Right lobe of liver (tissue), 6 donors: ENCODE results near the gene CAGE1. TPM values are rescaled to one million over a fixed set of nuclear protein-coding genes. Genes with fewer than 3 reads are reported as not detected.

Experiments used
- ATAC-seq, 4 donors: fragments of 200-7000 bp; cut with Tn5 transposase; one replicate each; pipeline ENCODE4 v1.9.1; 2020; ENCODE audit warnings: mild to moderate bottlenecking in 4 of 4, moderate library complexity in 4 of 4
- DNase-seq, 3 donors: peaks; one replicate each; pipeline ENCODE4 v3.0.0-alpha.2; 2020
- H3K27ac ChIP-seq, 3 donors: fragments of 200-600 bp; one replicate each; pipeline ENCODE4 v1.8.0; 2022
- H3K27me3 ChIP-seq, 2 donors: fragments of 200-600 bp; one replicate each; pipeline ENCODE4 v1.8.0; 2022
- H3K36me3 ChIP-seq, 4 donors: fragments of 200-600 bp; sonication (generic) in 1 of 4; one replicate each; pipeline versions ENCODE4 v1.5.1 to v1.8.0; 2017 to 2022; ENCODE audit warnings: control low read depth in 1 of 4
- H3K4me1 ChIP-seq, 4 donors: fragments of 200-600 bp; sonication (generic) in 1 of 4; one replicate each; pipeline versions ENCODE4 v1.5.1 to v1.8.0; 2017 to 2022; ENCODE audit warnings: control low read depth in 1 of 4
- H3K4me3 ChIP-seq, 3 donors: fragments of 200-600 bp; one replicate each; pipeline ENCODE4 v1.8.0; 2022
- H3K9me3 ChIP-seq, 4 donors: fragments of 200-600 bp; sonication (generic) in 1 of 4; one replicate each; pipeline versions ENCODE4 v1.5.1 to v1.8.0; 2017 to 2022; ENCODE audit warnings: control low read depth in 1 of 4
- POLR2A ChIP-seq: fragments of 450-650 bp; IDR thresholded peaks from one replicate; pipeline ENCODE4 v1.6.1; 2017; ENCODE audit warnings: antibody characterized with exemption, mild to moderate bottlenecking
- WGBS: methylation state at CpG from one replicate; pipeline ENCODE4 v1.1.6; 2018; ENCODE audit warnings: low coverage, low lambda C conversion rate; ENCODE audit not compliant: insufficient coverage; ENCODE audit errors: missing lambda C conversion rate; 5-methylcytosine and 5-hydroxymethylcytosine counted together
- intact Hi-C, 2 donors: fragments of 100-400 bp; cut with DNase I; formaldehyde crosslinking; loops; one replicate each; pipeline versions ENCODE4 v1.11.2 to v1.14.1; 2022
- total RNA-seq, 6 experiments: library from RNA; depleted of rRNA in 2 of 6; stranded (reverse); fragments of >200 nt in 2 of 6; fragmentation: NEBNext Ultra II Directional in 3 of 6; extraction: Animal tissue kit (Norgen Biotek cat#: 25700) in 3 of 6; gene quantifications; one replicate each; pipeline versions ENCODE4 v1.1.0 to v1.2.4, GENCODE V29; 2016 to 2023
- TF ChIP-seq, protein P1 (sequence below), 4 donors: fragments of 200-600 bp in 3 of 4; fragments of 450-650 bp in 1 of 4; IDR thresholded peaks; one replicate each; pipeline versions ENCODE4 v1.5.1 to v1.8.0; 2016 to 2022; ENCODE audit warnings: antibody characterized with exemption in 4 of 4, mild to moderate bottlenecking in 2 of 4
- donor health status: DM: no; HTN: yes; CAD: no.
- donor health status: DM: no; HTN: no; CAD: no.
- donor health status: DM: no; HTN: no; CAD: no.
- donor health status: DM: no; HTN: yes; CAD: no.
- donor health status: DM: no; HTN: yes; CAD: no.

Gene CAGE1
- total RNA-seq, 6 experiments from 2014 or later: not detected

DNA sequence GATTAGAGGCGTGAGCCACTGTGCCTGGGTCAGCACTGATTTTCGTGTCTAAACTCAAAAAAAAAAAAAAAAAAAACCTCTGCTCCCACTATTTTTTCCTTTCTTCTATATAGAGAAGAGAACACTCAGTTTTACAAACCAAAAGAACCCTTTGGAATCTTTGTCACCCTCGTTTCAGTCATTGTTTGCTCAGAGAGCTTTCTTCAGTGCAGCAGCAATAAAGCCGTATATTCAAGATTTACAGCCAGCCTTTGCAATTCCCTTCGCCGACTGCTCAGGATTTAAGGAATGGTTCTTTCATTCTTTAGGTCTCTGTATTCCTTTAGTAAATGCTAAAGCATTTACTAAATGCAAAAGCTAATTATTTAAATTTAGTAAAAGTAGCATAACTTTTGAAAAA lies 20.2 kb upstream of the CAGE1 start:
- no peaks in the 10 kb centered on the region for H3K27me3 ChIP-seq
- H3K27ac ChIP-seq: no peak overlapping the region
- H3K4me3 ChIP-seq: no peak overlapping the region
- 84% methylated on average over 6 of the region's 6 CpGs for WGBS
- no peaks in the 10 kb centered on the region for H3K9me3 ChIP-seq
- DNase-seq (no peak), ATAC-seq (no peak)
- intact Hi-C loops: no loop called here
- peaks cover 0 to 3% (median 1%) of the 10 kb centered on the region in 4 donors for H3K4me1 ChIP-seq
- TF ChIP-seq, protein P1, sequence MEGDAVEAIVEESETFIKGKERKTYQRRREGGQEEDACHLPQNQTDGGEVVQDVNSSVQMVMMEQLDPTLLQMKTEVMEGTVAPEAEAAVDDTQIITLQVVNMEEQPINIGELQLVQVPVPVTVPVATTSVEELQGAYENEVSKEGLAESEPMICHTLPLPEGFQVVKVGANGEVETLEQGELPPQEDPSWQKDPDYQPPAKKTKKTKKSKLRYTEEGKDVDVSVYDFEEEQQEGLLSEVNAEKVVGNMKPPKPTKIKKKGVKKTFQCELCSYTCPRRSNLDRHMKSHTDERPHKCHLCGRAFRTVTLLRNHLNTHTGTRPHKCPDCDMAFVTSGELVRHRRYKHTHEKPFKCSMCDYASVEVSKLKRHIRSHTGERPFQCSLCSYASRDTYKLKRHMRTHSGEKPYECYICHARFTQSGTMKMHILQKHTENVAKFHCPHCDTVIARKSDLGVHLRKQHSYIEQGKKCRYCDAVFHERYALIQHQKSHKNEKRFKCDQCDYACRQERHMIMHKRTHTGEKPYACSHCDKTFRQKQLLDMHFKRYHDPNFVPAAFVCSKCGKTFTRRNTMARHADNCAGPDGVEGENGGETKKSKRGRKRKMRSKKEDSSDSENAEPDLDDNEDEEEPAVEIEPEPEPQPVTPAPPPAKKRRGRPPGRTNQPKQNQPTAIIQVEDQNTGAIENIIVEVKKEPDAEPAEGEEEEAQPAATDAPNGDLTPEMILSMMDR (IDR thresholded peaks at IDR 0.05): no peak
- TF ChIP-seq POLR2A: no peak
- H3K36me3 ChIP-seq: peaks cover 0 to 69% (median 27%) of the 10 kb centered on the region in 4 donors

DNA sequence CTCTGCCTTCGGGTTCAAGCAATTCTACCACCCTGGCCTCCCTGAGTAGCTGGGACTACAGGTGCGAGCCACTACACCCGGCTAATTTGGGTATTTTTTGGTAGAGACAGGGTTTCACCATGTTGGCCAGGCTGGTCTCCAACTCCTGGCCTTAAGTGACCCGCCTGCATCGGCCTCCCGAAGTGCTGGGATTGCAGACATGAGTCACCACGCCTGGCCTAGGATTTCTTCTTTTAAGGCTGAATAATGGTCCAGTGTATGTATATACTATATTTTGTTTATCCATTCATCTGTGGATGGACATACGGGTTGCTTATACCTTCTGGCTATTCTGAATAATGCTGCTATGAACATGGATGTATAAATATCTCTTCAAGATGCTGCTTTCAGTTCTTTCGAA lies 17.2 kb upstream of the CAGE1 start:
- Histone ChIP-seq H3K27me3 (no peaks in the 10 kb centered on the region), H3K4me1 (peaks cover 0 to 14% (median 2%) of the 10 kb centered on the region in 4 donors), H3K4me3 (no peak overlapping the region), H3K36me3 (peaks cover 0 to 70% (median 25%) of the 10 kb centered on the region in 4 donors), H3K9me3 (no peaks in the 10 kb centered on the region), H3K27ac (no peak overlapping the region)
- DNase-seq: no peak
- TF ChIP-seq, protein P1 (IDR thresholded peaks at IDR 0.05): no peak
- TF ChIP-seq POLR2A: no peak
- no peak for ATAC-seq
- WGBS: 98% methylated on average over 7 of the region's 9 CpGs
- intact Hi-C loops: no loop called here

DNA sequence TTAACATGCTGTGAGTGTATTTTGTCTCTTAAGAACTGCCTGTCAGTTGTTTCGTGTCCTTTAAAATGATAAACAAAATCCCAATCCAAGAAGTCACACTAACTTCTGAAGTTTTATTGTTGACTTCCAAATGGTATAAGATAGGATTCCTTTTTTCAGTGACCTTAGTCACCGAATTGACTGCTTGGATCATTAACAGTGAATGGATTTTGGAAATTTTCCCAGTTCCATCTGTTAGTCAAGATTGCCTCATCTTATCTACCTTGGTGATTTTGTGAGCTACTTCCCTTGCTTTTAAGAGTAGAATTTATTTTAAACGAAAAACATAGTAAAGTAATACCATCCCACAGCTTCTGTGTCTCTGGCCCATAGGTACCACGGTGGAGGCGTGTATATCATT lies 15.0 kb upstream of the CAGE1 start:
- no peak for DNase-seq
- intact Hi-C loops: no loop called here
- TF ChIP-seq, protein P1 (IDR thresholded peaks at IDR 0.05): no peak
- TF ChIP-seq POLR2A: no peak
- Histone ChIP-seq H3K9me3 (no peaks in the 10 kb centered on the region), H3K36me3 (peaks cover 0 to 54% (median 21%) of the 10 kb centered on the region in 4 donors), H3K4me3 (no peak overlapping the region), H3K27me3 (no peaks in the 10 kb centered on the region), H3K27ac (no peak overlapping the region), H3K4me1 (peaks cover 0 to 14% (median 2%) of the 10 kb centered on the region in 4 donors)
- 57% methylated on average over 5 of the region's 5 CpGs for WGBS
- ATAC-seq: peak; percentile 69 to 89 (median 82)

DNA sequence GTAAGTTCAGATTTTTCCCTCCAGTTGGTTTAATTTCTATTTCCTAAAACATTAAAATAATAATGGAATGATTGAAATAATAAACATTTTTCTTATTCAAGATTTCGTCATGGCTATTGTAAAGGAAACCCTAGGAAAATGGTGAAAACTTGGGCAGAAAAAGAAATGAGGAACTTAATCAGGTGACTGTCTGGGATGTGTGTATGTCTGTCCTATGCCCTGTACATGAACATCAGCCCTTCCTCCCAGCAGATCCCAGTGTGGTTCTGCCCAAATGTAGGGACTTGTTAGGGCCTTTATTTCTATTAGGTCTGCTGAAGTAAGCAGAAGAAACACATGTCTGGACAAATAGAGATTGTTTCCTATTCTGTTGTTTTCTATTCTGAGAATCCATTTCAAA lies 13.2 kb upstream of the CAGE1 start:
- peaks cover 0 to 54% (median 22%) of the 10 kb centered on the region in 4 donors for H3K36me3 ChIP-seq
- intact Hi-C loops: no loop called here
- H3K4me3 ChIP-seq: no peak overlapping the region
- H3K4me1 ChIP-seq: peaks cover 0 to 14% (median 2%) of the 10 kb centered on the region in 4 donors
- DNase-seq: no peak
- H3K27me3 ChIP-seq: no peaks in the 10 kb centered on the region
- H3K27ac ChIP-seq: no peak overlapping the region
- no peak for TF ChIP-seq POLR2A
- TF ChIP-seq, protein P1 (IDR thresholded peaks at IDR 0.05): no peak
- H3K9me3 ChIP-seq: no peaks in the 10 kb centered on the region
- whole genome bisulfite sequencing: 90% methylated on average over 1 of the region's 1 CpG
- peak in 2 of 4 donors; percentile 32 to 44 for ATAC-seq

DNA sequence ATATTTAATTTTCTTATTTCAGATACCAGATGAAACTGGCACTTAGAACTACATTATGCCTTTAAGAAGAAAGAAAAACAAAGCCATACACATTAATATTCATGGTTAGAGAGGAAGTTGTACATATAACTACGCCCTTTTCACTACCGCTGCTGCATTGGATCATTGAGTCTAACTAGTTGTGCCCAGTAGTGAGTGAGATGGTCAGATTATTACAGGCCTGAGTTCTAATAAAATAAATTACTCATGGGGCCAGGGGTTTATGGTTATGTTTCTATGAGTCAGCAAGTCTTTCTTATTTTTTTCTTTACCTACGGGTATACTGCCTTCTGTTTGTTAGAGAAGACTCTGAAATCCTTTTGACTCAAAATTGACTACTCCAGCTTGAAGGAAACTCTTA lies 11.5 kb upstream of the CAGE1 start:
- intact Hi-C loops: no loop called here
- no peaks in the 10 kb centered on the region for H3K9me3 ChIP-seq
- DNase-seq (no peak), ATAC-seq (no peak)
- H3K27me3 ChIP-seq: no peaks in the 10 kb centered on the region
- 79% methylated on average over 3 of the region's 3 CpGs for WGBS
- no peak overlapping the region for H3K4me3 ChIP-seq
- H3K27ac ChIP-seq: no peak overlapping the region
- no peak for TF ChIP-seq POLR2A
- TF ChIP-seq, protein P1 (IDR thresholded peaks at IDR 0.05): no peak
- H3K4me1 ChIP-seq: peaks cover 0 to 14% (median 2%) of the 10 kb centered on the region in 4 donors
- peaks cover 0 to 54% (median 18%) of the 10 kb centered on the region in 4 donors for H3K36me3 ChIP-seq
